GM12892 (cell line): Measurements from ENCODE around the gene OR6Q1.
"Not testable (repeated sequence)": the region's sequence is repeated elsewhere in the genome, so short reads cannot be mapped to it uniquely, and the experiment has no call there.

ENCODE experiments used
- POLR2A ChIP-seq: IDR thresholded peaks from 2 replicates; pipeline ENCODE4 v1.6.1; 2011; ENCODE audit warnings: low read depth, low read length, control low read depth
- POLR2AphosphoS5 ChIP-seq: IDR thresholded peaks from 2 replicates; pipeline ENCODE4 v1.6.1; 2011; ENCODE audit warnings: low read depth, low read length, control low read depth
- TAF1 ChIP-seq: IDR thresholded peaks from 2 replicates; pipeline ENCODE4 v1.6.1; 2011; ENCODE audit warnings: low read depth, mild to moderate bottlenecking, control low read depth, low read length, borderline replicate concordance

GRCh38 chr11:57999523-57999922 lies 31.2 kb upstream of the OR6Q1 start:
- not testable (repeated sequence) for TF ChIP-seq POLR2A, POLR2AphosphoS5, TAF1
